ENCODE results near the gene TSNAX.
"Not testable (repeated sequence)": the region's sequence is repeated elsewhere in the genome, so short reads cannot be mapped to it uniquely, and the experiment has no call there.

The TSNAX gene

DNA sequence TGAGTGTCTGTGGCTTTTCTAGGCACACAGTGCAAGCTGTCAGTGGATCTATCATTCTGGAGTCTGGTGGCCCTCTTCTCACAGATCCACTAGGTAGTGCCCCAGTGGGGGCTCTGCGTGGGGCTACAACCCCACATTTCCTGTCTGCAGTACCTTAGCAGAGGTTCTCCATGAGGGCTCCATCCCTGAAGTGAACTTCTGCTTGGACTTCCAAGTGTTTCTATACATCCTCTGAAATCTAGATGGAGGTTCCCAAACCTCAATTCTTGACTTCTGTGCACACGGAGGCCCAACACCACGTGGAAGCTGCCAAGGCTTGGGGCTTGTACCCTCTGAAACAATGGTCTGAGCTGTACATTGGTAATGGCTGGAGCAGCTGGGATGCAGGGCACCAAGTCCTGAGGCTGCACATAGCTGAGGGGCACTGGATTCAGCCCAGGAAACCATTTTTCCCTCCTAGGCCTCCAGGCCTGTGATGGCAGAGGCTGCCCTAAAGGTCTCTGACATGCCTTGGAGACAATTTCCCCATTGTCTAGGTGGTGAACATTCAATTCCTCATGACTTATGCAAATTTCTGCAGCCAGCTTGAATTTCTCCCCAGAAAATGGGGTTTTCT is 29.2 kb upstream of the TSNAX start:
- Mint-ChIP-seq H3K4me3 (no peak overlapping the region), H3K27ac (no peak overlapping the region), H3K9me3 (peaks cover 35% of the 10 kb centered on the region), H3K4me1 (no peaks in the 10 kb centered on the region), H3K36me3 (ENCODE audit: low read depth) (no peaks in the 10 kb centered on the region), H3K27me3 (ENCODE audit: low read depth, poor library complexity) (peaks cover 5% of the 10 kb centered on the region)
- no peak for DNase-seq
- TF ChIP-seq, protein P1, sequence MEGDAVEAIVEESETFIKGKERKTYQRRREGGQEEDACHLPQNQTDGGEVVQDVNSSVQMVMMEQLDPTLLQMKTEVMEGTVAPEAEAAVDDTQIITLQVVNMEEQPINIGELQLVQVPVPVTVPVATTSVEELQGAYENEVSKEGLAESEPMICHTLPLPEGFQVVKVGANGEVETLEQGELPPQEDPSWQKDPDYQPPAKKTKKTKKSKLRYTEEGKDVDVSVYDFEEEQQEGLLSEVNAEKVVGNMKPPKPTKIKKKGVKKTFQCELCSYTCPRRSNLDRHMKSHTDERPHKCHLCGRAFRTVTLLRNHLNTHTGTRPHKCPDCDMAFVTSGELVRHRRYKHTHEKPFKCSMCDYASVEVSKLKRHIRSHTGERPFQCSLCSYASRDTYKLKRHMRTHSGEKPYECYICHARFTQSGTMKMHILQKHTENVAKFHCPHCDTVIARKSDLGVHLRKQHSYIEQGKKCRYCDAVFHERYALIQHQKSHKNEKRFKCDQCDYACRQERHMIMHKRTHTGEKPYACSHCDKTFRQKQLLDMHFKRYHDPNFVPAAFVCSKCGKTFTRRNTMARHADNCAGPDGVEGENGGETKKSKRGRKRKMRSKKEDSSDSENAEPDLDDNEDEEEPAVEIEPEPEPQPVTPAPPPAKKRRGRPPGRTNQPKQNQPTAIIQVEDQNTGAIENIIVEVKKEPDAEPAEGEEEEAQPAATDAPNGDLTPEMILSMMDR (IDR thresholded peaks at IDR 0.05): no peak

DNA sequence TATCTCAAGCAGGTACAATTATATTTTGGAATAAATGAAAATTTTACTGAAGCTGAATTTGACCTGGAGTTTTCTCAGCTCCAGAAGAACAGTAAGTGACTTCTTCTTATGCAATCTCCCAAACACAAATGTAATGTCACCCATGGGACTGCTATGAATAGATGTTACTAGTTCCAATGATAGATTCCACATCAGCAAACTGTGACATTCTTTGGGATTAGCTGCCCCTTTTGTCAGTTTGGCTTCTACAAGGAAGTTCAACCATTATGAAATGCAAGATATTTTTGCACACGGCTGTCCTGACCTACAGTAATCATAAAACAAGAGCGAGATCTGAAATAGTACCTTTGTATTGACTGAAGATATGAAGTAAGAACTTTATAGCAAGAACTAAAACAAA is 27.8 kb upstream of the TSNAX start:
- H3K27me3 Mint-ChIP-seq (ENCODE audit: low read depth, poor library complexity): peaks cover 5% of the 10 kb centered on the region
- no peak for DNase-seq
- H3K4me1 Mint-ChIP-seq: no peaks in the 10 kb centered on the region
- no peak overlapping the region for H3K27ac Mint-ChIP-seq
- no peaks in the 10 kb centered on the region for H3K36me3 Mint-ChIP-seq (ENCODE audit: low read depth)
- TF ChIP-seq, protein P1 (IDR thresholded peaks at IDR 0.05): no peak
- no peak overlapping the region for H3K4me3 Mint-ChIP-seq
- H3K9me3 Mint-ChIP-seq: peaks cover 35% of the 10 kb centered on the region

DNA sequence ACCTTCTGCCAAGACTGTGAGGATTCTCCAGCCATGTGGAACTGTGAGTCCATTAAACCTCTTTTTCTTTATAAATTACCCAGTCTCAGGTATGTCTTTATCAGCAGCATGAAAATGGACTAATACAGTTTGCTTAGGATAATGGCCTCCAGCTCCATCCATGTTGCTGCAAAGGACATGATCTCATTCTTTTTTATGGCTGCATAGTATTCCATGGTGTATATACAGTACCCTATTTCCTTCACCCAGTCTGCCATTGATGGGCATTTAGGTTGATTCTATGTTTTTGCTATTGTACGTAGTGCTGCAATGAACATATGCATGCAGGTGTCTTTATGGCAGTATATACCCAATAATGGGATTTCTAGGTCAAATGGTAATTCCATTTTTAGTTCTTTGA is 25.3 kb upstream of the TSNAX start:
- DNase-seq; H3K36me3 Mint-ChIP-seq (ENCODE audit: low read depth); H3K4me3 Mint-ChIP-seq; H3K4me1 Mint-ChIP-seq; H3K27me3 Mint-ChIP-seq (ENCODE audit: low read depth, poor library complexity); H3K27ac Mint-ChIP-seq: not testable (repeated sequence)
- peaks cover 28% of the 10 kb centered on the region for H3K9me3 Mint-ChIP-seq

DNA sequence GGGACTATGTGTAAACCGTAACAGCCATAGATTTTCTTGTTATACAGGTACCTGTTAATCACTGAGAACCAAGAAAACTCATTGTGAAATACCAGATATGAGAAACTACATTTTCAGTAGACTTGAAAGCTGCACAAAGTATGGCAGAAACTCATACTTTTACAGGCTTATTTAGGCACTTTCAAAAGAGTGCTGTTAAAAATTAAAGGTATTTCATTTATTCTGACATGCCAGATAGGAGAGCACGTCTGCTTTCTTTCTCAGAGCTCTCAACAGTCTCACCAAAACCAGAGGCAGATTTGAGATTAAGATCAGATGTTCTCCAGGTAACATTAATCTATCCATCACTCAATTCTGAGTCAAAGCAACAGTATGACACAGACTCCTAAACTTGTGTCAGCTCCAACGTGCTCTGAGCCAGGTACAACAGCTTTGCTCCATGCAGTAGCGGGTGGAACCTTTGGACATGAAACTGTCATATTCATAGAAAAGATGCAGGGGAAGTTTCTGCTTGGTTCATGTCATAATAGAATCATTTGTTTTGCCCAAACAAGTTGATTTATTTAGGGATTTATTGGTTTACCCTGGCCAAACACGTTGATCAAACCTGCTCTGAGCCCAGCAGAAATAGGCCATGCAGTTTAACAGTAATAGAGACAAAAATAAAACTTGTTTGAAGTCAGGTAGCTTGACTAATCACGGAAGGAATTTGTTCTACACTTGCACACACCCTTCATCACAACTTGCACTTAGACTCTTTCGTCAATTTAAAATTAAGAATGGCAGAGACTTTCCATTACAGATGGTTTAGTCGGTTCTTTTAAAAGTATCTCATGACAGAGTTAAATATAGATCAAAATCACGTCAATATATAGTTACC is 20.8 kb upstream of the TSNAX start:
- no peak for DNase-seq
- peaks cover 4% of the 10 kb centered on the region for H3K9me3 Mint-ChIP-seq
- no peaks in the 10 kb centered on the region for H3K36me3 Mint-ChIP-seq (ENCODE audit: low read depth)
- peaks cover 22% of the 10 kb centered on the region for H3K4me1 Mint-ChIP-seq
- H3K4me3 Mint-ChIP-seq: no peak overlapping the region
- TF ChIP-seq, protein P1 (IDR thresholded peaks at IDR 0.05): no peak
- H3K27me3 Mint-ChIP-seq (ENCODE audit: low read depth, poor library complexity): peaks cover 2% of the 10 kb centered on the region
- no peak overlapping the region for H3K27ac Mint-ChIP-seq

DNA sequence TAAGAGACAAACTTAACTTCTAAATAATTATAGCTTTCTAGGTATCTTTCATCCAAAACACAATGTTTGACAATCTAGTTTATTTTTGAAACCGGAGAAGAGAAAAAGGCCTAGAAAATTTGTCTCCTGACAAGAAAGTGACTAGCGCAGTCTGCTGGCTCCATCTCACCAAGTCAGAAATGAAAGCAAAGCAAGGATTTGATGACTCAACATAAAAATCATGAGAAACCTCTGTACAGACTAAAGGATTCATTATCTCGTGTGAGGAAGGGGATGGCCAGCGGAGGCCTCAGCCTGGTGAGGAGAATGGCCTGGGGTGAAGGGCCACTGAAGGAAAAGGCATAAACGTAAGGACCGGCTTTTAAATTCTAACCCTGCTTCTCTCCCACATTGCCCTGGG is 20.0 kb upstream of the TSNAX start:
- TF ChIP-seq, protein P1 (IDR thresholded peaks at IDR 0.05): no peak
- Mint-ChIP-seq H3K4me1 (peaks cover 22% of the 10 kb centered on the region), H3K27ac (peak overlapping the region; percentile 83), H3K36me3 (ENCODE audit: low read depth) (no peaks in the 10 kb centered on the region), H3K4me3 (no peak overlapping the region), H3K27me3 (ENCODE audit: low read depth, poor library complexity) (no peaks in the 10 kb centered on the region), H3K9me3 (peaks cover 4% of the 10 kb centered on the region)
- no peak for DNase-seq

DNA sequence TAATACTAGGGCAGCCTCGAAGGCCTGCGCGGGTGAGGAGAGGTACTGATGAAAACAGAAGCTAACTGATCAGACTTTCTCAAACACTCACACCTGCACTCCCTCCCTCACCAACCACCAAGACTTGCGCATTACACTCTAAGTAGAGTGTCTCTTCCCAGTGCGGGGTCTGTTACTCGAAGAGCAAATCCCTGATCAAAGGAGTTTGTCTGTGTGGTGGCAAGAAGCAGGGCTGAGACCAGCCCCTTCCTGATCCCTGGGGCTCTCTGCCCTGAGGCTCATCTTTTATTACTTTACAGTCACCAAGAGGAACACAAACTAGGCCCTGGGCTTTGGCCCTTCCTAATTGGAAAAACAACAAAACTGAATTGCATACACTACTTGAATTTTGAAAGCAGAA is 19.5 kb upstream of the TSNAX start:
- Mint-ChIP-seq H3K4me1 (peaks cover 22% of the 10 kb centered on the region), H3K27me3 (ENCODE audit: low read depth, poor library complexity) (no peaks in the 10 kb centered on the region), H3K27ac (peak overlapping the region; percentile 83), H3K4me3 (no peak overlapping the region), H3K36me3 (ENCODE audit: low read depth) (no peaks in the 10 kb centered on the region), H3K9me3 (peaks cover 4% of the 10 kb centered on the region)
- TF ChIP-seq, protein P1 (IDR thresholded peaks at IDR 0.05): no peak
- DNase-seq: no peak

All from nephron progenitor cell (in vitro differentiated cells).